ENCODE data around the gene HUS1. TPM values are rescaled to one million over a fixed set of nuclear protein-coding genes. Genes with fewer than 3 reads are reported as not detected.

The HUS1 gene
- total and polyA plus RNA-seq, 2 of the 8 experiments (the other 6 are each of a cell fraction or from before 2014, with no cell fraction given) = 15.0 to 33.0 TPM

- TF ChIP-seq SUZ12 (IDR thresholded peaks at IDR 0.05; ENCODE audit: low read length) (no peak), MAX (IDR thresholded peaks at IDR 0.05) (no peak), HDAC2 (IDR thresholded peaks at IDR 0.05; ENCODE audit: borderline replicate concordance in 1 of 2, low read depth in 2 of 2, low read length in 2 of 2) (no peak), POU5F1 (IDR thresholded peaks at IDR 0.05; ENCODE audit: low read depth, low read length) (no peak), SIRT6 (IDR thresholded peaks at IDR 0.05; ENCODE audit: low read length) (no peak)
Measured at GRCh38 chr7:47944536-47945260, 34.7 kb downstream of the HUS1 start (continued).
